Stimulated activated CD4-positive, alpha-beta T cell treated with anti-CD3 and anti-CD28 coated beads, Interleukin-15, amount 100 ng/mL, for 1 hour (primary cell): ENCODE measurements around the gene SSBP1.
"Not testable (repeated sequence)": the region's sequence is repeated elsewhere in the genome, so short reads cannot be mapped to it uniquely, and the experiment has no call there.

Experiments used
- DNase-seq, 2 donors: peaks; one replicate each; pipeline ENCODE4 v3.0.0-alpha.2; 2020; ENCODE audit warnings: low read depth in 1 of 2, low spot score in 1 of 2

Gene SSBP1

GRCh38 chr7:141763797-141764196 lies 25.6 kb downstream of the SSBP1 start, which contains the start of gene TAS2R3:
TAS2R3 (plus strand) TSS chr7:141764097; CDS start chr7:141764159, 62 bp downstream.
- no peak for DNase-seq

GRCh38 chr7:141770083-141770583 lies 32.0 kb downstream of the SSBP1 start:
- not testable (repeated sequence) for DNase-seq

GRCh38 chr7:141776374-141776773 lies 38.2 kb downstream of the SSBP1 start, which contains the start of gene TAS2R4:
TAS2R4 (plus strand) TSS chr7:141776674; CDS start chr7:141778489, 1,815 bp downstream.
- DNase-seq: no peak

GRCh38 chr7:141785706-141786552 lies 47.8 kb downstream of the SSBP1 start:
- no peak for DNase-seq

GRCh38 chr7:141788296-141788695 lies 50.1 kb downstream of the SSBP1 start:
- no peak for DNase-seq

GRCh38 chr7:141789917-141790316 lies 51.8 kb downstream of the SSBP1 start, which contains the start of gene TAS2R5:
TAS2R5 (plus strand) TSS chr7:141790217; CDS start chr7:141790362, 145 bp downstream.
- no peak for DNase-seq

- DNase-seq: no peak
These were observed 54.4 kb downstream of the SSBP1 start for GRCh38 chr7:141792526-141792925.
